ENCODE measurements around the gene ITGAD.

- TF ChIP-seq CTCF (IDR thresholded peaks at IDR 0.05; ENCODE audit: insufficient read depth, low read depth, low read length) = peak; percentile 84
- TF ChIP-seq EZH2 (IDR thresholded peaks at IDR 0.05; ENCODE audit: insufficient read depth, low read length) = no peak
Observed at GRCh38 chr16:31460582-31461002, 67.5 kb downstream of the ITGAD start.

All from astrocyte (in vitro differentiated cells and primary cell).